ENCODE data around the gene CUZD1. TPM values are rescaled to one million over a fixed set of nuclear protein-coding genes. Genes with fewer than 3 reads are reported as not detected.

CUZD1 gene
- total RNA-seq, 1 donor from 2014 or later = 2.5 TPM

DNA sequence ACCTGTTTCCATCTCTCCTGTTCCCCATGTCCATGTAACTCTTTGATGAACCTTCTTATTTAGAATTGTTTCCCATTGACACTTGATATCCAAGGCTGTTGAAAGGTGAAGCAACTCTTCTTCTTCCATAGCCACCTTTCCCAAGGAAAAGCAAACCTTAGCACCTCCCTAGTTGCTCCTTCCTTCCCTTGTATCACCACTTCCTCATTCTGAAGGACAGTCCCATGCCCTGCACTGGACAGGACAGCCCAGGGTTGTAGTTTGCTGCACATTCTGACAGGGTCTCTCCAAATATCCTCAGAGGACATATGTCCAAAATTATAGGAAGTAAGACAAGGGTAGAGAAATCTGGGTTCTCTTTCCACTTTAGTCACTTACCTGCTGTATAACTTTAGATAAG lies 6.2 kb downstream of the CUZD1 start:
- intact Hi-C loops (cut with micrococcal nuclease) = no loop called here
- TF ChIP-seq, protein P1, sequence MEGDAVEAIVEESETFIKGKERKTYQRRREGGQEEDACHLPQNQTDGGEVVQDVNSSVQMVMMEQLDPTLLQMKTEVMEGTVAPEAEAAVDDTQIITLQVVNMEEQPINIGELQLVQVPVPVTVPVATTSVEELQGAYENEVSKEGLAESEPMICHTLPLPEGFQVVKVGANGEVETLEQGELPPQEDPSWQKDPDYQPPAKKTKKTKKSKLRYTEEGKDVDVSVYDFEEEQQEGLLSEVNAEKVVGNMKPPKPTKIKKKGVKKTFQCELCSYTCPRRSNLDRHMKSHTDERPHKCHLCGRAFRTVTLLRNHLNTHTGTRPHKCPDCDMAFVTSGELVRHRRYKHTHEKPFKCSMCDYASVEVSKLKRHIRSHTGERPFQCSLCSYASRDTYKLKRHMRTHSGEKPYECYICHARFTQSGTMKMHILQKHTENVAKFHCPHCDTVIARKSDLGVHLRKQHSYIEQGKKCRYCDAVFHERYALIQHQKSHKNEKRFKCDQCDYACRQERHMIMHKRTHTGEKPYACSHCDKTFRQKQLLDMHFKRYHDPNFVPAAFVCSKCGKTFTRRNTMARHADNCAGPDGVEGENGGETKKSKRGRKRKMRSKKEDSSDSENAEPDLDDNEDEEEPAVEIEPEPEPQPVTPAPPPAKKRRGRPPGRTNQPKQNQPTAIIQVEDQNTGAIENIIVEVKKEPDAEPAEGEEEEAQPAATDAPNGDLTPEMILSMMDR (IDR thresholded peaks at IDR 0.05) = no peak
- ChIA-PET POLR2A (no interaction called here), CTCF (no interaction called here)
- Mint-ChIP-seq H3K4me3 (no peak overlapping the region), H3K36me3 (ENCODE audit: low read depth) (peaks cover 46% of the 10 kb centered on the region), H3K4me1 (no peaks in the 10 kb centered on the region), H3K27ac (no peak overlapping the region), H3K9me3 (peaks cover 2% of the 10 kb centered on the region), H3K27me3 (no peaks in the 10 kb centered on the region)
- no peak for DNase-seq
- ATAC-seq (ENCODE audit: low read depth) = no peak

DNA sequence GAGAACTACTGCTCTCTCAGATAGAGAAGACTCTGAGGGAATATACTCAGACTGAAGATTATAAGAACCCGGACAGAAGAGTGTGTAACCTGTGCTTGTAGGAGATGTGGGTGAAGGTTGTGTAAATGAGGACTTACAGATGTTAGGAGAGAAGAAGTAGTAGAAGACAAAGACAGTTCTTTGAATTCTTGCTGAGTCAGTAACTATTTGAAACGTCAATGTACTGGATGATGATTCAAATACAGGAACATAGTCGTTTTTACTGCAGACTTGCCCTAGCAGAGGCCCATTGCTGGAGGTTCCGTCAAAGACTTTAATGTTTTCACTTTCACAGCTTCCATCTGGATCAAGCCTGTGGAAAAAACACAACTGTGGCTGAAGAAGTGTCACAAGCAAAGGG lies 6.8 kb downstream of the CUZD1 start:
- DNase-seq (no peak), ATAC-seq (ENCODE audit: low read depth) (no peak)
- Mint-ChIP-seq H3K27ac (no peak overlapping the region), H3K9me3 (peaks cover 2% of the 10 kb centered on the region), H3K4me1 (no peaks in the 10 kb centered on the region), H3K27me3 (no peaks in the 10 kb centered on the region), H3K36me3 (ENCODE audit: low read depth) (peaks cover 49% of the 10 kb centered on the region), H3K4me3 (no peak overlapping the region)
- TF ChIP-seq, protein P1 (IDR thresholded peaks at IDR 0.05) = no peak
- intact Hi-C loops (cut with micrococcal nuclease) = no loop called here
- ChIA-PET CTCF (no interaction called here), POLR2A (no interaction called here)

DNA sequence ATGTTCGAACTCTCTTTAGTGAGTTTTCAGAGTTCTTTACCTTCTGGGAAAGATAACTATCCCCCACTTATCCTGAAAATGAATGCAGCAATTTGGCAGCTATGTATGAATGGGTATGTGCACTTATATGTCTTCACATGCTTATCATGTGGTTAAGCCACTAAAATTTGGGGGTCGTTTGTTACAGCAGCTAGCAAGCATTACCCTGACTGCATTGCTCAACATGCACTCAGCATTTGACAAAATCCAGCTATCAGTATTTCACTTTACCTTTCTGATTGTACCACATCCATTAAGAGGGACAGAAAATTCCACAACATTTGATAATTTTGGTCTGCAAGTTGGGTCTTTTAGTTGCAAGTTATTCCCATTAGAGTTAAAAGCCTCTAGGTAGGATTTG lies 9.7 kb downstream of the CUZD1 start:
- no peaks in the 10 kb centered on the region for H3K27me3 Mint-ChIP-seq
- peaks cover 2% of the 10 kb centered on the region for H3K9me3 Mint-ChIP-seq
- ChIA-PET POLR2A (no interaction called here), CTCF (no interaction called here)
- DNase-seq = no peak
- H3K4me3 Mint-ChIP-seq = no peak overlapping the region
- no peak for ATAC-seq (ENCODE audit: low read depth)
- peaks cover 67% of the 10 kb centered on the region for H3K36me3 Mint-ChIP-seq (ENCODE audit: low read depth)
- TF ChIP-seq, protein P1 (IDR thresholded peaks at IDR 0.05) = no peak
- no peak overlapping the region for H3K27ac Mint-ChIP-seq
- intact Hi-C loops (cut with micrococcal nuclease) = no loop called here
- no peaks in the 10 kb centered on the region for H3K4me1 Mint-ChIP-seq

DNA sequence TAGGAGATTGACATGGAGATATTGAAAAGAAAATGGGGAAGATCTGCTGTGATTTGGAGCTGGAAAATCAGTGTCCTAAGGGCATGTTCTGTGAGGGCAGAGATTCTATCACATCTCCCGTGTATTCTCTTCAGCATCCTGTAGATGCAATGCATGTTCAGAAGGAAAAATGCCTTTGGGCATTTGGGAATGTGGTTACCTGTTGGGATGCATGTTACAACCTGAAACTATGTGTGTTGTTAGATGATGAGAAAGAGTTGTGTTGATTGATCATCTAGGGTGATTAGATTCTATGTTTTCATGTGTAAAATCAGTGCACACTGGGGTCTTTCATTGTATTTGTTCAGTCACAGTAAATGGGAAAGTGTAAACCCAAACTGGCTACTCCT lies 14.7 kb downstream of the CUZD1 start:
- H3K9me3 Mint-ChIP-seq = peaks cover 2% of the 10 kb centered on the region
- H3K27me3 Mint-ChIP-seq = peaks cover 2% of the 10 kb centered on the region
- intact Hi-C loops (cut with micrococcal nuclease) = no loop called here
- POLR2A ChIA-PET = no interaction called here
- H3K4me3 Mint-ChIP-seq = no peak overlapping the region
- CTCF ChIA-PET = no interaction called here
- no peak overlapping the region for H3K27ac Mint-ChIP-seq
- ATAC-seq (ENCODE audit: low read depth) (no peak), DNase-seq (no peak)
- H3K4me1 Mint-ChIP-seq = no peaks in the 10 kb centered on the region
- peaks cover 39% of the 10 kb centered on the region for H3K36me3 Mint-ChIP-seq (ENCODE audit: low read depth)
- TF ChIP-seq, protein P1 (IDR thresholded peaks at IDR 0.05) = no peak

DNA sequence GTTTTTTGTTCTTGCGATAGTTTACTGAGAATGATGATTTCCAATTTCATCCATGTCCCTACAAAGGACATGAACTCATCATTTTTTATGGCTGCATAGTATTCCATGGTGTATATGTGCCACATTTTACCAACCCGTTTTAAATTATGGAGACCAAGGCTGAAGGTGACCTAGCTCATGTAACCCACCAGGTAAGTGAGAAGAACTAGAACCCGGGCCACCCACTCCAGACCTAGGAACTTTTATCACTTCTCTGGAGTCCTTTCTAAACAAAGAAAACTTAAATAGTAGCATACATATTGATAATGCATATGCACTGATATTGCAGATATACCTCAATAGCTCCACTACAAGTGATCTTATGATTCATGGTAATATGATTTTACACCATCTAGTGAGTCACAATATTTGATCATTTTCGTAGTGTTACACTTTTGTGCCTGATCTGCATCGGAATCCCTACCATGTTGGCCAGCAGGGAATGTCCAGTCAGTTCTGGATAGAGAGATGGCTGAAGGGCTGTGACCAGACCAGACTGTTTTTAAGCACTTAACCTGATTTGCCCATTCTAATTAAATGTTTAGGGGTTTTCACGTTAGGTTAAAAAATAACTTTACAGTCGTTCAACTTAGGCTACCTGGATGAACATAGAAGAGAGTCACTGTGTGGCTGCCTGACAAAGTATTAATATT lies 15.2 kb downstream of the CUZD1 start:
- DNase-seq (no peak), ATAC-seq (ENCODE audit: low read depth) (no peak)
- intact Hi-C loops (cut with micrococcal nuclease) = no loop called here
- H3K4me1 Mint-ChIP-seq = no peaks in the 10 kb centered on the region
- H3K27ac Mint-ChIP-seq = no peak overlapping the region
- no peak overlapping the region for H3K4me3 Mint-ChIP-seq
- H3K27me3 Mint-ChIP-seq = peaks cover 5% of the 10 kb centered on the region
- POLR2A ChIA-PET = no interaction called here
- H3K9me3 Mint-ChIP-seq = no peaks in the 10 kb centered on the region
- CTCF ChIA-PET = no interaction called here
- H3K36me3 Mint-ChIP-seq (ENCODE audit: low read depth) = peaks cover 38% of the 10 kb centered on the region
- TF ChIP-seq, protein P1 (IDR thresholded peaks at IDR 0.05) = no peak

Measured in activated B cell treated with CpG ODN at 0.5 μM for 24 hours (primary cell).